ENCODE results near the gene C14orf132.

The C14orf132 gene

GRCh38 chr14:96125536-96125935, 86.4 kb downstream of the C14orf132 start:
- no peak for DNase-seq

GRCh38 chr14:96126339-96126782, 87.2 kb downstream of the C14orf132 start:
- DNase-seq, result no peak

- DNase-seq, result no peak
Observed at GRCh38 chr14:96126783-96127271, 87.7 kb downstream of the C14orf132 start.

GRCh38 chr14:96129128-96129736, 90.1 kb downstream of the C14orf132 start:
- DNase-seq, result no peak

GRCh38 chr14:96130391-96130790, 91.2 kb downstream of the C14orf132 start:
- no peak for DNase-seq

- DNase-seq, result no peak
Observed at GRCh38 chr14:96130854-96131253, 91.7 kb downstream of the C14orf132 start.

- DNase-seq, result no peak
Observed at GRCh38 chr14:96131836-96132235, 92.7 kb downstream of the C14orf132 start.

- no peak for DNase-seq
Observed at GRCh38 chr14:96134508-96134907, 95.3 kb downstream of the C14orf132 start.

- DNase-seq, result no peak
Observed at GRCh38 chr14:96135285-96135684, 96.1 kb downstream of the C14orf132 start.

GRCh38 chr14:96136371-96137005, 97.3 kb downstream of the C14orf132 start:
- peak; percentile 48 for DNase-seq

- DNase-seq, result no peak
Observed at GRCh38 chr14:96138241-96138640, 99.1 kb downstream of the C14orf132 start.

GRCh38 chr14:96139169-96139568, 100.0 kb downstream of the C14orf132 start:
- no peak for DNase-seq

GRCh38 chr14:96139879-96140278, 100.7 kb downstream of the C14orf132 start:
- DNase-seq, result no peak

GRCh38 chr14:96140952-96141351, 101.8 kb downstream of the C14orf132 start:
- no peak for DNase-seq

Data from amniotic stem cell (primary cell).